ENCODE data around the gene CHN2. TPM values are rescaled to one million over a fixed set of nuclear protein-coding genes. Genes with fewer than 3 reads are reported as not detected.
A peak's percentile ranks its signal among the peaks of the same experiment; 100 is the strongest.

CHN2 gene
- total and polyA plus RNA-seq, 8 donors = 8.2 to 32.9 (median 24.0) TPM

DNA sequence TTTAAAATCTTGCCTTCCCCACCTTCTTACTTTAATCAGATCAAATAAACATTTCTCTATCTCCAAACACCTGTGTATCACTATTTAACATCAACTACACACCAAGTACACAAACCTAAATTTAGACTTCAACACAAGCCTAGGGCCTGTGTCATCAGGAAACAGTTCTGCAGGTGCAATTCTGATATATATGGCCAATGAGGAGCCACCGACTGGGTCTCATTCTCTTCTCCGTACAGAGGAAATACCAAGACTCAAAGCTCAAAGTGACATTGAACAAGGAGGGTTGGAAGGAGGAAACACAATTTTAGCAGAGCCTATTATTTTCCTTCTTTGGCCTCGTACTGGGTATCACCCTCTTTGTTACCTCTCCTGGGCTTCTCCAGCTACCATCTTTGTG, 216.4 kb downstream of the CHN2 start:
- peaks cover 0 to 18% (median 15%) of the 10 kb centered on the region in 3 donors for H3K4me1 ChIP-seq
- H3K9me3 ChIP-seq = no peaks in the 10 kb centered on the region
- H3K27ac ChIP-seq = no peak overlapping the region
- intact Hi-C loops (cut with DNase I) = no loop called here
- no peak for DNase-seq
- no peaks in the 10 kb centered on the region for H3K36me3 ChIP-seq
- no peaks in the 10 kb centered on the region for H3K27me3 ChIP-seq
- no peak overlapping the region for H3K4me3 ChIP-seq
- 79 to 92% methylated on average over 3 of the region's 3 CpGs for WGBS, 2 donors
- TF ChIP-seq, protein P1, sequence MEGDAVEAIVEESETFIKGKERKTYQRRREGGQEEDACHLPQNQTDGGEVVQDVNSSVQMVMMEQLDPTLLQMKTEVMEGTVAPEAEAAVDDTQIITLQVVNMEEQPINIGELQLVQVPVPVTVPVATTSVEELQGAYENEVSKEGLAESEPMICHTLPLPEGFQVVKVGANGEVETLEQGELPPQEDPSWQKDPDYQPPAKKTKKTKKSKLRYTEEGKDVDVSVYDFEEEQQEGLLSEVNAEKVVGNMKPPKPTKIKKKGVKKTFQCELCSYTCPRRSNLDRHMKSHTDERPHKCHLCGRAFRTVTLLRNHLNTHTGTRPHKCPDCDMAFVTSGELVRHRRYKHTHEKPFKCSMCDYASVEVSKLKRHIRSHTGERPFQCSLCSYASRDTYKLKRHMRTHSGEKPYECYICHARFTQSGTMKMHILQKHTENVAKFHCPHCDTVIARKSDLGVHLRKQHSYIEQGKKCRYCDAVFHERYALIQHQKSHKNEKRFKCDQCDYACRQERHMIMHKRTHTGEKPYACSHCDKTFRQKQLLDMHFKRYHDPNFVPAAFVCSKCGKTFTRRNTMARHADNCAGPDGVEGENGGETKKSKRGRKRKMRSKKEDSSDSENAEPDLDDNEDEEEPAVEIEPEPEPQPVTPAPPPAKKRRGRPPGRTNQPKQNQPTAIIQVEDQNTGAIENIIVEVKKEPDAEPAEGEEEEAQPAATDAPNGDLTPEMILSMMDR (IDR thresholded peaks at IDR 0.05) = no peak
- no peak for FAIRE-seq
- no peak for ATAC-seq

DNA sequence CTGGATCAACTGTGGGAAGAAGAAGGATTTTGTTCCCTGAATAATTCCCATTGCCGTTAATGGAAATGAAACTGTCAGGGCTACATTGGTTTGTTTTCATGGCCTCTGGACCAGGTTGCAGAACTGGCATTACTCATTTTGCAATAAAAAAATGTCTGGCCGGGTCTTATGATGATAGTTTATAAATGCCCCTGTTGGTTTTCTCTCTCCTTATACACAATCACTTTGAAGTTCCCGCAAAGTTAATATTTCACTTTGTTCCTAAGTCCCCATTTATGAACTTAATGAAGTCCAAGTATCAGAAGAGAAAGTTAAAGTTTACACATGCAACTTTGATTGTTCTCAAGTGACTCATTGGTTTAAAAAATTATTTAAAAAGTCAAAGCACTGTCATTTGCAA, 218.3 kb downstream of the CHN2 start:
- TF ChIP-seq, protein P1 (IDR thresholded peaks at IDR 0.05) = no peak
- Histone ChIP-seq H3K27ac (peak overlapping the region in 3 of 4 donors; percentile 19 to 33 (median 26)), H3K27me3 (no peaks in the 10 kb centered on the region), H3K36me3 (no peaks in the 10 kb centered on the region), H3K4me1 (peaks cover 0 to 18% (median 15%) of the 10 kb centered on the region in 3 donors), H3K9me3 (no peaks in the 10 kb centered on the region), H3K4me3 (no peak overlapping the region)
- FAIRE-seq (peak; percentile 53), DNase-seq (no peak), ATAC-seq (peak; percentile 57 to 83 (median 78))
- intact Hi-C loops (cut with DNase I) = no loop called here
- 27 to 30% methylated on average over 3 of the region's 3 CpGs for WGBS, 2 donors

DNA sequence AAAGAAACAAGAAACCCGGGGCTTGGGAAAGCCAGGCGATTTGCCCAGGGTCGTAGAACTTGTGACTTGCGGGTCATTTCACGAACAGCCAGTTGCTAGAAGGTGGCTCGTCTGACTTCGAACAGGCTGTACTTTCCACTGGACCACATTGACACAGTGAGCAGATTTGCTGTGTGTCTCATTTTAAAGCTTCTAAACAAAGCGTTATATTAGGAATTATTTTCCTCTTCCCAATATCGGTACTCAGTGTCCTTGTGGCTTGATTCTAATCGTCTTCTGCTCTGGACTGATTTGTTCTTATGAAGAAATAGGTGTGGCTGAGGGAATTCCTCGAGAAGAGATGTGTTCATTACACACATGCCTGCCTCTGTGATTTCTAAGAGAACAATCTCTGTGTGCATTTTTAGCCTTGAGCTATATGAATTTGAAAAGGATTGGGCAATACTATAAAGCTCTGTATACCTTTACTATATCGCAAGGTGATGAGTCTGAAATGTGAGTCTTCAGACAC, 219.1 kb downstream of the CHN2 start:
- WGBS, 2 donors = 62 to 64% methylated on average over 12 of the region's 12 CpGs
- Histone ChIP-seq H3K4me1 (peaks cover 0 to 18% (median 15%) of the 10 kb centered on the region in 3 donors), H3K27me3 (no peaks in the 10 kb centered on the region), H3K36me3 (no peaks in the 10 kb centered on the region), H3K27ac (peak overlapping the region in 1 of 4 donors; percentile 26), H3K9me3 (no peaks in the 10 kb centered on the region), H3K4me3 (no peak overlapping the region)
- no peak for FAIRE-seq
- intact Hi-C loops (cut with DNase I) = no loop called here
- DNase-seq = no peak
- peak in 3 of 4 donors; percentile 42 to 74 (median 49) for ATAC-seq
- TF ChIP-seq, protein P1 (IDR thresholded peaks at IDR 0.05) = no peak

DNA sequence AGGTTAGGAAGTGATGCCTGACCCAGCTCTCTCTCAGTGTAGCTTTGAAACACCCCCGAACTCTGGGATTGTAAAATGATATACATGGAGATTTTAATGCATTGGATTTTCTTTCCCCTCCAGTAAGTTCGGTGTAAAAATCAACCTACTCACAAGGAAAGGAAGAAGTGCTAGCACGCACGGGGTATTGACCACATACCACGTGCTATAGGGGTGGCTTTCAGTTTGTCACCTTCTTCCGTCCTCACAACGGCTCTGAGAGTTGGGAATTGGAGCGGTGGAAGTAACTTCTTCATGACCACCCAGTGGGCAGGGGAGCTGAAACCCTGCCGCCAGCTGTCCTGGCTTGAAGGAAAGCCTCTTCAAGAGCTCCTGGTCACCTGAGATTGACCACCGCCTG, 219.6 kb downstream of the CHN2 start:
- ATAC-seq (no peak), FAIRE-seq (no peak), DNase-seq (no peak)
- Histone ChIP-seq H3K27ac (no peak overlapping the region), H3K4me1 (peaks cover 0 to 18% (median 15%) of the 10 kb centered on the region in 3 donors), H3K27me3 (no peaks in the 10 kb centered on the region), H3K4me3 (no peak overlapping the region), H3K36me3 (no peaks in the 10 kb centered on the region), H3K9me3 (no peaks in the 10 kb centered on the region)
- 95 to 96% methylated on average over 10 of the region's 10 CpGs for WGBS, 2 donors
- TF ChIP-seq, protein P1 (IDR thresholded peaks at IDR 0.05) = no peak
- intact Hi-C loops (cut with DNase I) = no loop called here

DNA sequence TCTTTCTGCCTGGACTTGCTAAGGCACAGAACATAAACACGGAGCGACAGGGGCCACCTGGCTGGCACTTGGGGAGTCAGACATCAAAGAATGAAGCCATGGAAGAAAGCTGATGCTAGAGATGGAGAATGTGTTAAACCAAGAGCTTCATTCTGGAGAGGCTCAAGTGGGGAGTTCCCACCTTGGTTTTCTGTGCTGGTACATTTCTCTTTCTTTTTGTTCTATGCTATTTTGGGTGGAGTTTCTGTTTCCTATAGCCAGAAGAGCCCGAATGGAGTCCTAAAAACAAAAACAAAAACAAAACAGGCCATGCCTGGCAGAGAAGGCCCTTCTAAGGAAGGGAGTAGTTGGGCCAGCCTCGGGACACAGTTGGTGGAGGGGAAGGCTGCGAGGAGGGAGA, 220.6 kb downstream of the CHN2 start:
- DNase-seq (no peak), ATAC-seq (no peak), FAIRE-seq (no peak)
- no peak overlapping the region for H3K4me3 ChIP-seq
- no peak overlapping the region for H3K27ac ChIP-seq
- 81 to 94% methylated on average over 5 of the region's 5 CpGs for WGBS, 2 donors
- no peaks in the 10 kb centered on the region for H3K36me3 ChIP-seq
- no peaks in the 10 kb centered on the region for H3K27me3 ChIP-seq
- H3K4me1 ChIP-seq = peaks cover 0 to 18% (median 15%) of the 10 kb centered on the region in 3 donors
- no peaks in the 10 kb centered on the region for H3K9me3 ChIP-seq
- intact Hi-C loops (cut with DNase I) = no loop called here
- TF ChIP-seq, protein P1 (IDR thresholded peaks at IDR 0.05) = no peak
